AG10803 (cell line): ENCODE results near the gene COQ10A.

Experiments
- DNase-seq: peaks from one replicate; pipeline ENCODE4 v3.0.0; 2010; ENCODE audit warnings: low read depth
- H3K4me3 ChIP-seq: 2 replicates; pipeline ENCODE4 v1.5.1; 2011; ENCODE audit warnings: mild to moderate bottlenecking, low read length, control low read depth
- TF ChIP-seq, protein P1 (sequence below): conservative IDR thresholded peaks from 2 replicates; pipeline ENCODE4 v1.5.1; 2011; ENCODE audit warnings: mild to moderate bottlenecking, low read length, control low read depth, inconsistent platforms

COQ10A gene

DNA sequence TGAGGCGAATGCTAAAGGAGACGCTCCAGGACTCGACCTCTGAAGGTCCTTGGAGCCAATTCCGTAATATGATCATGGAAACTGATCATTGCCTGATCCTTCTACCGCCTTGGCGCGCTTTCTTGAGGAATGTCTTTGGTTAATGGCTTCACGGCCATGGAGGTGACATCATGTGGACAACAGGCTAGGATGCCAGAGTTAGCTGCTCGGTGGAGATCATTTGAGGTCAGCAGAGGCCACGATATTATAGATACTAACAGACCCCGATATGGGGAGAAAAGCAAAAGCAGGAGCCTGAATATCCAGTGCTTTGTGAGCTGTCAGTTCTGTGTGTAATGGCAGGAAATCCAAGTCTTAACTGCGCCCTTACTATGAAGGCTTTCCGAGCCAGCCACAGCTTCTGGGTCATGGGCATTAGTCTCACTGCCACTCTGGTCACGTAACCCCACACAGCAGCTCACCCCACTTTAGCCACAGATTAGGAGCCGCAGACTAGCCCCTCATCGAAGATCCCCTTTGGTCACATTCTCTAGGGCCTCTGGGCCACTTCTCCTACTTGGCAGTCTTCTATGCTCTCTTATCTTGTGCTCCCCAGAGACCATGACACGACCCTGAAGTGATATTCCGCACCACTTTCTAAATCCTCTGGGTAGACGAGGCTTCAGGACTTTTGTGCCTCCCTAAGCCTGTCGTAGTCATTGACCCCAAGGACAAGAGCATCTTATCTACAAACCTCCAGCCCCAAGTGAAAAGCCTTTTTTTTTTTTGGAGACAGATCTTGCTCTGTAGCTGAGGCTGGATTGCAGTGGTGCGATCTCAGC lies 34.1 kb downstream of the COQ10A start:
- TF ChIP-seq, protein P1, sequence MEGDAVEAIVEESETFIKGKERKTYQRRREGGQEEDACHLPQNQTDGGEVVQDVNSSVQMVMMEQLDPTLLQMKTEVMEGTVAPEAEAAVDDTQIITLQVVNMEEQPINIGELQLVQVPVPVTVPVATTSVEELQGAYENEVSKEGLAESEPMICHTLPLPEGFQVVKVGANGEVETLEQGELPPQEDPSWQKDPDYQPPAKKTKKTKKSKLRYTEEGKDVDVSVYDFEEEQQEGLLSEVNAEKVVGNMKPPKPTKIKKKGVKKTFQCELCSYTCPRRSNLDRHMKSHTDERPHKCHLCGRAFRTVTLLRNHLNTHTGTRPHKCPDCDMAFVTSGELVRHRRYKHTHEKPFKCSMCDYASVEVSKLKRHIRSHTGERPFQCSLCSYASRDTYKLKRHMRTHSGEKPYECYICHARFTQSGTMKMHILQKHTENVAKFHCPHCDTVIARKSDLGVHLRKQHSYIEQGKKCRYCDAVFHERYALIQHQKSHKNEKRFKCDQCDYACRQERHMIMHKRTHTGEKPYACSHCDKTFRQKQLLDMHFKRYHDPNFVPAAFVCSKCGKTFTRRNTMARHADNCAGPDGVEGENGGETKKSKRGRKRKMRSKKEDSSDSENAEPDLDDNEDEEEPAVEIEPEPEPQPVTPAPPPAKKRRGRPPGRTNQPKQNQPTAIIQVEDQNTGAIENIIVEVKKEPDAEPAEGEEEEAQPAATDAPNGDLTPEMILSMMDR, result peak; percentile 5; the same call in 1 of the 2 replicates
- H3K4me3 ChIP-seq, result peak overlapping the region; percentile 70
- DNase-seq, result no peak

DNA sequence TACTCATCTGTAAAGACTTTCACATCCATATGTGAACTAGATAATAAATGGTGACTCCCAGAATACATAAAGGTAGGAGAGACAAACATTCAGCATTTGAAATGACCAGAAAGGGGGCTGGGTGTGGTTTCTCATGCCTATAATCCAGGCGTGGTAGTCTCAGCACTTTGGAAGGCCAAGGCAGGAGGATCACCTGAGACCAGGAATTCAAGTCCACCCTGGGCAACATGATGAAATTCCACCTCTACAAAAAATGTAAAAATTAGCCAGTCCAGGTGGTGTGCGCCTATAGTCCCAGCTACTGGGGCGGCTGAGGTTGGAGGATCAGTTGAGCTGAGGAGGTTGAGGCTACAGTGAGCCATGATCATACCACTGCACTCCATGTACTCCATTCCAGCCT lies 37.5 kb downstream of the COQ10A start:
- H3K4me3 ChIP-seq, result no peak overlapping the region
- TF ChIP-seq, protein P1, result no peak
- no peak for DNase-seq

DNA sequence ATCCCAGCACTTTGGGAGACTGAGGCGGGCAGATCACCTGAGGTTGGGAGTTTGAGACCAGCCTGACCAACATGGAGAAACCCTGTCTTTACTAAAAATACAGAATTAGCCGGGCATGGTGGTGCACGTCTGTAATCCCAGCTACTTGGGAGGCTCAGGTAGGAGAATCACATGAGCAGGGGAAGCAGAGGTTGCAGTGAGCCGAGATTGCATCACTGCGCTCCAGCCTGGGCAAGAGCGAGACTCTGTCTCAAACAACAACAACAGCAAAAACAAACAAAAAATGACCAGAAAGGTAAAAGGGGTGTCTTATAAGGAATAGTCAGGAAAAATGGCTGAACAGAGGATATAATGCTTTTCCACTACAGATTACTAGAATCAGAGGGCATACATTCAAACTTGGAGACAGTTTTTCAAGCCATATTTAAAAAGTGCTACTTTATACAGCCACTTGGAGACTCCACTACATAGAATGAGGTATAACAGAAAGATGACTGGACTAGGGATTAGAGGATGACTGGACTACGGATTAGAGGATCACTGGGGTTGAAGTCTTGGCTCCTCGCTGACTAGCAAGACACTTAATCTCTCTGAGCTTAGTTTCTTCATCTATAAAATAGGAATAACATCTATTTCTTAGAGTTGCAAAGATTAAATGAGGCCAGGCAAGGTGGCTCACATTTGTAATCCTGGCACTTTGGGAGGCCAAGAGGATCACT lies 38.3 kb downstream of the COQ10A start:
- H3K4me3 ChIP-seq, result no peak overlapping the region
- TF ChIP-seq, protein P1, result no peak
- DNase-seq, result no peak

DNA sequence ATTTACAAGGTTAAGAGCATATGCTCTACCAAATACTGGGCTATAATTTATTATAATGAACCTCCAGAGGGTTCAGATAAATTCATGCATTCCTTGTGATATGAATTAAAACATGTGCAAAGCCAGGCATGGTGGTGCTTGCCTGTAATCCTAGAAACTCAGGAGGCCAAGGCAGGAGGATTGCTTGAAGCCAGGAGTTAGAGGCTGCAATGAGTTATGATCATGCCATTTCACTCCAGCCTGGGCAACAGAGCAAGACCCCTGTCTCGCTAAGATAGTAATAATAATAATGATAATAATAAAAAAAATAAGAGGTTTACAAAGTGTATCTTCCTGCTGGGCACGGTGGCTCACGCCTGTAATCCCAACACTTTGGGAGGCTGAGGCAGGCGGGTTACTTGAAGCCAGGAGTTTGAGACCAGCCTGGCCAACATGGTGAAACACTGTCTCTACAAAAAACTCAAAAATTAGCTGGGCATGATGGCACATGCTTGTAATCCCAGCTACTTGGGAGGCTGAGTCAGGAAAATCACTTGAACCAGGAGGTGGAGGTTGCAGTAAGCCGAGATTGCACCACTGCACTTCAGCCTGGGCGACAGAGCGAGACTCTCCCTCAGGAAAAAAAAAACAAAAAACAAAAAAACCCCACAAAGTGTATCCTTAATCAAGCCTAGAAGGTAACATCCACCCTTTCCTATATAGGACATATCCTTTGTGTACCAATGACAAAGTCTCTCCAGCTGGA lies 40.7 kb downstream of the COQ10A start:
- TF ChIP-seq, protein P1, result no peak
- H3K4me3 ChIP-seq, result no peak overlapping the region
- no peak for DNase-seq

DNA sequence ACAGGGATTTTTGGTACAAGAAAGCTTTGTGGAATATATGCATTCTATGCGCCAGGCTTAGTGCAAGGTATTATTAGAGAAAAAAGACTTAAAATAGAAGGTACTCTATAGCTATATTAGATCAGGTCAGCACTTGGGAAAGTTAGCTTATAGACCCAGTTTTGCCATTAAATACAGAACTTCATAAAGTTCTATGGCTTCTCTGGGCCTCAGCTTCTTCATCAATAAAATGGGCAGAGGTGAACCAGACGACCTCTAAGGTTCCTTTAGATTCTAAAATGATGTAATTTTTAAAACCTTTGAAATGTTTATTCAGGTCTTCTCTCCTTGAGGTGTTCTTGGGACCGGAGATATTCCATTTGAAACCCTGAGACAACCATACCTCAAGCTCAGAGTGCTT lies 42.0 kb downstream of the COQ10A start:
- TF ChIP-seq, protein P1, result no peak
- H3K4me3 ChIP-seq, result no peak overlapping the region
- DNase-seq, result no peak

DNA sequence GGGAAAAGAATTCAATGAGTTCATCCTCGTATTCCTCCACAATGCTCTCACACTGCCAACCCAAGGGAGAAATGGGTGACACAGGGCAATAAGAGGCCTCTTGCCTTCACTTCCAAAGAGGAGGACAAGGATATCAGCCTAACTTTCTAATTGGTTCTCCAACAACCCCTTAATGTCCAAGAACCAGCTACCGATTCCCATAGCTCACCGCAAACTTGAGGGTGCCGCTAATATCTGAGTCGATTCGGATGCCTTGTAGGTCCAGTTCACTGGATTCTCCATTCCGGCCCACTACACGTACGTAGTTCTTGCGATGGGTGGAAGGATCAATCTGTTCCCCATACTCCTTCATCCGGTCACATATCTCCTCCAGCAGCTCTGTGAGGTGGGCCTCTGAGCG lies 44.3 kb downstream of the COQ10A start:
- no peak for DNase-seq
- H3K4me3 ChIP-seq, result no peak overlapping the region
- TF ChIP-seq, protein P1, result no peak
